Kidney (tissue), 14 donors: ENCODE results near the gene COL25A1. TPM values are rescaled to one million over a fixed set of nuclear protein-coding genes. Genes with fewer than 3 reads are reported as not detected.
A peak's percentile ranks its signal among the peaks of the same experiment; 100 is the strongest.

ENCODE experiments used
- DNase-seq, 5 donors: peaks; one replicate each; pipeline ENCODE4 v3.0.0-alpha.2; 2013 to 2020
- FAIRE-seq: peaks from 2 replicates; lab custom pipeline; 2012; peaks lifted over from hg19 to GRCh38; lab: Jason Lieb, UNC
- H3K27ac ChIP-seq, 2 donors: one replicate each; pipeline ENCODE4 v1.7.0; 2013; ENCODE audit warnings: low read depth in 2 of 2, low read length in 2 of 2, inconsistent platforms in 1 of 2
- H3K27me3 ChIP-seq: one replicate; pipeline ENCODE4 v1.7.1; 2013; ENCODE audit warnings: low read length, inconsistent platforms; ENCODE audit not compliant: control insufficient read depth, insufficient read depth
- H3K36me3 ChIP-seq, 3 donors: one replicate each; pipeline versions ENCODE4 v1.7.0 to v1.7.1; 2013; ENCODE audit warnings: low read length in 3 of 3, control low read depth in 1 of 3, inconsistent platforms in 1 of 3; ENCODE audit not compliant: insufficient read depth in 3 of 3, control insufficient read depth in 2 of 3
- H3K4me1 ChIP-seq, 3 donors: one replicate each; pipeline versions ENCODE4 v1.7.0 to v1.7.1; 2013; ENCODE audit warnings: low read length in 3 of 3, inconsistent platforms in 1 of 3, low read depth in 1 of 3; ENCODE audit not compliant: control insufficient read depth in 2 of 3, insufficient read depth in 2 of 3
- H3K4me3 ChIP-seq, 3 donors: one replicate each; pipeline versions ENCODE4 v1.7.0 to v1.8.1; 2013; ENCODE audit warnings: low read length in 3 of 3, control low read depth in 1 of 3, inconsistent platforms in 1 of 3
- H3K9ac ChIP-seq, 3 donors: one replicate each; pipeline versions ENCODE4 v1.7.0 to v1.7.1; 2013; ENCODE audit warnings: low read length in 3 of 3, control low read depth in 1 of 3, inconsistent platforms in 1 of 3
- H3K9me3 ChIP-seq, 3 donors: one replicate each; pipeline versions ENCODE4 v1.7.0 to v1.7.1; 2013; ENCODE audit warnings: low read length in 3 of 3, control low read depth in 1 of 3, inconsistent platforms in 1 of 3; ENCODE audit not compliant: control insufficient read depth in 2 of 3, insufficient read depth in 1 of 3
- intact Hi-C: fragments of 100-400 bp; cut with DNase I; formaldehyde crosslinking; loops from one replicate; pipeline ENCODE4 v1.11.1; 2022
- polyA plus RNA-seq: library from polyadenylated mRNA; stranded (reverse); fragments of 350-450 nt; fragmentation: Illumina TruSeq; extraction: RNeasy Lipid Tissue Mini Kit (QIAGEN cat#74804); gene quantifications from one replicate; pipeline ENCODE4 v1.2.3, GENCODE V29; 2014; ENCODE audit warnings: low read depth, low replicate concordance; ENCODE audit not compliant: insufficient read depth
- total RNA-seq: library from RNA; stranded (reverse); fragmentation: NEBNext Ultra II Directional; extraction: Animal tissue kit (Norgen Biotek cat#: 25700); gene quantifications from one replicate; pipeline ENCODE4 v1.2.1, GENCODE V29; 2021
- TF ChIP-seq, protein P1 (sequence below): IDR thresholded peaks from 3 replicates; pipeline ENCODE4 v1.5.1; 2012; ENCODE audit warnings: mild to moderate bottlenecking, moderate library complexity, borderline replicate concordance; ENCODE audit not compliant: insufficient read depth; ENCODE audit errors: extremely low read depth
- donor health status: control.
- donor health status: control.
- donor health status: control.
- donor health status: control.
- donor health status: control.
- donor health status: DM: yes; HTN: yes; CAD: no.
- donor health status: Normal renal cell carcinoma (clear cell type).

COL25A1 gene
- total and polyA plus RNA-seq, 2 donors from 2014 or later, result 0.52 to 2.3 TPM

DNA sequence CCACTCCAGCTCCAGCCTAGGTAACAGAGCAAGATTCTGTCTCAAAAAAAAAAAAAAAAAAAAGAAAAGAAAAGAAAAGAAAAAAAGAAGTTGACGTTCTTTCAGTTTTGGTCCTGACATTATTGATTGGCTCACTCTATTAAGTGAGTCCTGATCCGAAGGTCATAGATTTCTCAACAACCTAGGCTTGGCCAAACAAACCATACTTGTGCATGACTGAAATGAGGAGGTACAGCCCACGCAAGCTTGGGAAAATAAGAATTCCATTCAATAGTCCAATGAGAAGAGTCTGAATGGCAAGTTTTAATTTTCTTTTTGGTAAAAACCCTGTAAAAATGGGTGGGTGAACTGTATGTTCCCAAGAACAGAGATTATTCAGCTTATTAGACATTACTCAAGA lies 536.4 kb downstream of the COL25A1 start:
- FAIRE-seq (no peak), DNase-seq (no peak)
- no peaks in the 10 kb centered on the region for H3K9me3 ChIP-seq
- H3K4me3 ChIP-seq, result no peak overlapping the region
- TF ChIP-seq, protein P1, sequence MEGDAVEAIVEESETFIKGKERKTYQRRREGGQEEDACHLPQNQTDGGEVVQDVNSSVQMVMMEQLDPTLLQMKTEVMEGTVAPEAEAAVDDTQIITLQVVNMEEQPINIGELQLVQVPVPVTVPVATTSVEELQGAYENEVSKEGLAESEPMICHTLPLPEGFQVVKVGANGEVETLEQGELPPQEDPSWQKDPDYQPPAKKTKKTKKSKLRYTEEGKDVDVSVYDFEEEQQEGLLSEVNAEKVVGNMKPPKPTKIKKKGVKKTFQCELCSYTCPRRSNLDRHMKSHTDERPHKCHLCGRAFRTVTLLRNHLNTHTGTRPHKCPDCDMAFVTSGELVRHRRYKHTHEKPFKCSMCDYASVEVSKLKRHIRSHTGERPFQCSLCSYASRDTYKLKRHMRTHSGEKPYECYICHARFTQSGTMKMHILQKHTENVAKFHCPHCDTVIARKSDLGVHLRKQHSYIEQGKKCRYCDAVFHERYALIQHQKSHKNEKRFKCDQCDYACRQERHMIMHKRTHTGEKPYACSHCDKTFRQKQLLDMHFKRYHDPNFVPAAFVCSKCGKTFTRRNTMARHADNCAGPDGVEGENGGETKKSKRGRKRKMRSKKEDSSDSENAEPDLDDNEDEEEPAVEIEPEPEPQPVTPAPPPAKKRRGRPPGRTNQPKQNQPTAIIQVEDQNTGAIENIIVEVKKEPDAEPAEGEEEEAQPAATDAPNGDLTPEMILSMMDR, result no peak
- no peak overlapping the region for H3K27ac ChIP-seq
- no peaks in the 10 kb centered on the region for H3K4me1 ChIP-seq
- H3K36me3 ChIP-seq, result no peaks in the 10 kb centered on the region
- intact Hi-C loops, result no loop called here
- H3K27me3 ChIP-seq, result no peaks in the 10 kb centered on the region
- H3K9ac ChIP-seq, result no peak overlapping the region

GRCh38 chr4:108763986-108764385 lies 538.5 kb downstream of the COL25A1 start:
- Histone ChIP-seq H3K27me3 (no peaks in the 10 kb centered on the region), H3K9me3 (no peaks in the 10 kb centered on the region), H3K9ac (no peak overlapping the region), H3K27ac (no peak overlapping the region), H3K36me3 (no peaks in the 10 kb centered on the region), H3K4me3 (no peak overlapping the region), H3K4me1 (no peaks in the 10 kb centered on the region)
- DNase-seq (no peak), FAIRE-seq (no peak)
- intact Hi-C loops, result no loop called here
- TF ChIP-seq, protein P1, result no peak

DNA sequence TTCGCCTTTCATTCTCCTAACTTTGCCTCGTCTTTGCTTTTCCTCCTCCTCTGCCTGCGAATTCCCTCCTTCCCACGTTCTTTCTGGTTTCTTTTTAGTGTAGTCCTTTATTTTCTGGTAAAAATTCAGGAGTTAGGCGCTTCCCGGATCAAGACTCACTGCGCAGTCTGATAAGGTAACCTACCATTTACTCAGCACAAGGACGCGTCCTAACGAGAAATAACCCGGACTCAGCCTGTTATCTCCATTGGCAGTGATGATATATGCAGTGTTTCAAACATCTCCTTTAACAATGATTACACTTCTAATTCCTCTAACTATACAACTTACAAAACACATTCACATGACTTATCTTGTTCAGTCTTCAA lies 539.2 kb downstream of the COL25A1 start:
- FAIRE-seq (no peak), DNase-seq (peak in 1 of 5 donors; percentile 6)
- no peaks in the 10 kb centered on the region for H3K36me3 ChIP-seq
- no peaks in the 10 kb centered on the region for H3K27me3 ChIP-seq
- no peak overlapping the region for H3K27ac ChIP-seq
- peak overlapping the region; percentile 44 to 71 (median 56) for H3K4me3 ChIP-seq
- TF ChIP-seq, protein P1, result no peak
- no peaks in the 10 kb centered on the region for H3K4me1 ChIP-seq
- H3K9me3 ChIP-seq, result no peaks in the 10 kb centered on the region
- intact Hi-C loops, result no loop called here
- H3K9ac ChIP-seq, result no peak overlapping the region
